ENCODE data around the gene TSN.
"Not testable (repeated sequence)": the region's sequence is repeated elsewhere in the genome, so short reads cannot be mapped to it uniquely, and the experiment has no call there.

Gene TSN

DNA sequence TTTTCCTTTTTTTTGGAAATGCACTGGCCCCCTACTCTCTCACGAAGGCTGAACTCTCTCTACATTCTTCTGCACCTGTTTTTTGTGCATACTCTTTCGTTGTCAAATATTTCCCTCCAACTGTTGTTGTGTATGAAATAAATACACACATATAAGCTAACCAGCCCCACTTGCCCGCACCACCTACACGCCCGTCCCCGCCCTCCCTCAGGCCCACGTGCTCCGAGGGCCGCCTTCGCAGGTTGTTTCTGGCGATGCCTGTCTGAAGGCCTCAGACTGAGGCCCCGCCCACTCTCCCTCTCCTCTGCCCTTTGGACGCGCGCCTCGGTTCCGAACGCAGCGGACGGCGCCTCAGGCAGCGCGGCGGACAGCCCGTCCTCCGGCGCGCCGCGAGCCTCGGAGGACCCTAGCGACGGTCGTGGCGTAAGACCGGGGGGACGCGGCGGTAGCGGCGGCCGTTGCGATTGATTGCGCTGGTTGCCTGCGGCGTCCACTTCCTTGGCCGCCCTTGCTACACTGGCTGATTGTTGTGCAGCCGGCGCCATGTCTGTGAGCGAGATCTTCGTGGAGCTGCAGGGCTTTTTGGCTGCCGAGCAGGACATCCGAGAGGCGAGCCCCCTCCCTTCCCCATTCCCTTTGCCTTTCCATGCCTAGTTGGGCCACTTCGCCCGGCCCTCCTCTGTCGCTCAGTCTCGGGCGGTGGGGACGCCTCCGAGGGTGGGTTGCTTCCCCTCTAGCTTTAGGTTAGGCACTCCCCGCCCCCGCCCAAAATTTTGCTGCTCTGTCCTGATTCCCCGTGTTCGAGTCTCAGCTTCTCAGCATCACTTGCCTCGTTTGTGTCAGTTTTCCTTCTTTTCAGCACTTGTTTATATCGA lies at the start of gene TSN:
TSN (plus strand) TSS at position 415 of the 875 bp plus-strand sequence; CDS start at position 544, 129 bp downstream.
- peak; percentile 98 for DNase-seq (ENCODE audit: low spot score)

- DNase-seq (ENCODE audit: low spot score), result no peak
These were observed 49.5 kb upstream of the TSN start for GRCh38 chr2:121705958-121706357.

DNA sequence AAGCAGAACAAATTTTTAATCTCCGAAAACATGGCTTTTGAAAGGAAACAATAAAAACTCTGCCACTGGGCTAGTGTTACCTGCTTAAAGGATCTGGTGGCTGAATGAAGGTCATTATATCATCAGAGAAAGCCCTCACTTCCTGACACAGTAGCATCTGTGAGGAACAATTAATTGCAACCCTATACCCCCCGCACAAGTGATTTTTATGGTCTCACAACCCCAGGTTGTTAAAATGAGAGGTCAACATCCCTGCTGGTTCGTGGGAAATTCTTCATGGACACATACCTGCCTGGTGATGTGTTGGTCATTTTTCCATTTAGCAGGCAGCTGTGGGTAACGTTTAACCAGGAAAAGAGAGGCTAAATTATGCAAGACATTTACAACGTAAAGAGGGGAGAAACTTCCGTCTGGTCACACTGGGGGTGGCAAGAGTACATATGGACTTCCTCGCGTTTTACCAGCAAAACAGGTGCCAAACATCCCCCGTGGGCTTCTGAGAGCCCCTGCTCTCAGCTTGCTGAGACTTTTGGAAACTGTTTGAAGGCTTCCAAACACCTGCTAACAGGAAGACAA lies 48.0 kb upstream of the TSN start:
- no peak for DNase-seq (ENCODE audit: low spot score)

- no peak for DNase-seq (ENCODE audit: low spot score)
These were observed 47.5 kb upstream of the TSN start for GRCh38 chr2:121707920-121708361.

DNA sequence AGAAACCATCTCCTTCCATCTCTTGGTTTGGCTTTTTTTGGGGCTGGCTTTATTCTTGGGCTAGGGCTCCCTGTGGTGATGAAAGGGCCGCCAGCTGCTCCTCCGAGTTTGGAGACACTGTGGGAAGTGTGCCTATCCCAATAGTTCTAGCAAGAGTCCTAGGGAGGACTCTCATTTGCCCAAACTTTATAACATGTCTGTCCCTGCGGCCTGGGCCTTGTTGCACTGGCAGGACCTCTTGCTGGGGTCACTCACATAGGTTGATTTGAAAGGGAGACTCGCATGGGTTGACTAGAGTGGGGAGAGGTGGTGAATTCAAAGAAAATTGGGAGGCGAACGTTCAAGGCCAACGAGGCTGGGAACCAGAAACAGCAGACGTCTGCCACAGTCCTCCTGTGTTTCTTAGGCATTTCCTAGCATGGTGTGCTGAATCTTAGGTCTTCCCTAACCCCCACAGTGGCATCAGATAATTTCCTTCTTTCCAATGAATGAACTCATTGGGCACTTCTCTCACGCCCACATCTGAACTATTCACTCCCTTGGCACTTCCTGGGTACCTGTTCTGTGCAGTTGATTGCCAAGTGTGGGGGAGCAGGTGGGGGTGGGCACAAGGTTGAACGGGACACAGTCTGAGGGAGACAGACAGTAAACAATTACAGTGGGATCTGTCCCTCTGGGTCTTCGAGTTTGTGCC lies 45.5 kb upstream of the TSN start:
- no peak for DNase-seq (ENCODE audit: low spot score)

DNA sequence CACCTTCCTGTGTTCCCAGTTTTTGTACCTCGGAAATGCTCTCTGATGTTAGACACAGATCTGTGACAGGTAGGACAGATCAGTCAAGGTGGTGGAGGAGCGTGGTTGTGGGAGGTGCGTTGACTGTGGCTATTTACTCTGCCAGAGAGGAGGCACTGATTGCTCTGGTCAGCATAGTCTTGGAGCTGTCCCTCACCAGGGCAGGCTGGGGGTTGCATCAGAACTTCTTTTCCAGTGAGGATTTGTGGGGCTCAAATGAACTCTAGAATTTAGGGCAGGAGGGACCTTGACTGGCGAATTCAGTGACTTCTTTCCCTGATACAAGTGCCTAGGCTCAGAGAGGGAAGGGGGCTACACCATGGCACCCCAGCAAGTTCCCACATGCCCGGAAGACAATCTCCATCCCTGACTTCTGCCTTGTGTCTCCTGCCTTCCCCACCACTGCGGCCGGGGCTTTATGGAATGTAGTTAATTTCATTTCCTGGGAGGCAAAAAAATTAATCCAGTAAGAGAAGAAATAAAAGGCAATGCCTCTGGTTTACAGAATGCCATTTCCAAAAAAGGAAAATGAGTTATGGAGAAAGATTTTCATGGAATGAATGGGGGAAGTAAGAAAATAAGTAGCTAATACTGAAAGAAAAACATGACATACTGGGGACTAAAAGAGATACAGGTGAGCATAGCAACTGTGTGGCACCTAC lies 44.8 kb upstream of the TSN start:
- DNase-seq (ENCODE audit: low spot score), result no peak

DNA sequence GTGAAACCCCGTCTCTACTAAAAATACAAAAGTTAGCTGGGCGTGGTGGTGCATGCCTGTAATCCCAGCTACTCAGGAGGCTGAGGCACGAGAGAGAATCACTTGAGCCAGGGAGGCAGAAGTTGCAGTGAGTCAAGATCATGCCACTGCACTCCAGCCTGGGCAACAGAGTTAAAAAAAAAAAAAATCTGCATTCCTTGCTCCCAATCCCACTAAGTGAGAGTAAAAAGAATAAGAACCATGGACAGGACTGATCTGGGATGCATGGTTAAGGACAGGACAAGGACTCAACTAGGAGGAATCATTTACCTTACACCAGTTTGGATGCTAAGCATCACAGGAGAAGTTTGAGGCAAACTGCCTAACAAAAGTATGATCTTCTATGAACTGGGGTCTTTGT lies 44.0 kb upstream of the TSN start:
- not testable (repeated sequence) for DNase-seq (ENCODE audit: low spot score)

- DNase-seq (ENCODE audit: low spot score), result no peak
These were observed 39.3 kb upstream of the TSN start for GRCh38 chr2:121716126-121716525.

DNA sequence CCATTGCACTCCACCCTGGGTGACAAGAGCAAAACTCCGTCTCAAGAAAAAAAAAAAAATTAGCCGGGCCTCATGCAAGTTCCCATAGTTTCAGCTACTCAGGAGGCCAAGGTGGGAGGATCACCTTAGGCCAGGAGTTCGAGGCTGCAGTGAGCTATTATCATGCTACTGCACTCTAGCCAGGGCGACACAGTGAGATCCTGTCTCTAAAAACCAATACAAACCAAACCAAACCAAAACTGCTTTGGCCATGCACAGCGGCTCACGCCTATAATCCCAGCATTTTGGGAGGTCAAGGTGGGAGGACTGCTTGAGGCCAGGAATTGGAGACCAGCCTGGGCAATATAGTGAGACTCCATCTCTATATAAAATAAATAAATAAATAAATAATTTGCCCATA lies 37.9 kb upstream of the TSN start:
- DNase-seq (ENCODE audit: low spot score), result no peak

DNA sequence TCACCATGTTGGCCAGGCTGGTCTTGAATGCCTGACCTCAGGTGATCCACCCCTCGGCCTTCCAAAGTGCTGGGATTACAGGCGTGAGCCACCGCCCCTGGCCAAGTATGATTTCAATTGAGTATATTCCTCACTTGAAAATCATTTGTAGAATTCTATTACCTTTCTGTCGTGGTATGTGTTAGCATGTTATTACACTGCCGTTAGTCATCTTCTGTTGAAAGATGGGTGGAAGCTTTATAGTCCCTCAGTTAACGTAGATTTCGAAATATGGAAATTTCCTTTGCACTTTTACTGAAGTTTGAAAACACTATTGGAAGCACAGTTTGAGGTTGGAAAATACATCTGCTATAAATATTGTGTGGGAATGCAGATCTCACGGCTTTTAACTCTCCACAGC lies 33.5 kb upstream of the TSN start:
- no peak for DNase-seq (ENCODE audit: low spot score)

DNA sequence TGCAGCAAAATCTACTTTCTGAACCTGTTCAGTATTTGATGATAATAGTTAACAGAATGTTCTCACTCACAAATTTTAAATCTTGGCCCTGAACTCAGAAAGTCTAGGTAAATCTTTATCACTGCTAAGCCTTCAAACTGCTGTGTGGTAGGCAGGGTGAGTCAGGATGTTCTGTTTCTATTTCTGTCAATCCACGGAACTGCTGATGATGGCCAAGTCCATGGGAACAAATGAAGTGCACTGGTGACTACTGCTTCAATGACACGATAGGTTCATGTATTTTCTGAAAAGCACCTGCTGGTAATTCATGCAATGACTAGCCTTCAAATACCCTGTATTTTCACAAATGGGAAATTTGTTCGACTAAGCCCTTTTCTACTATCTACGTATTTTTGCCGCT lies 33.0 kb upstream of the TSN start:
- peak; percentile 51 for DNase-seq (ENCODE audit: low spot score)

- DNase-seq (ENCODE audit: low spot score), result no peak
These were observed 32.1 kb upstream of the TSN start for GRCh38 chr2:121723316-121723715.

DNA sequence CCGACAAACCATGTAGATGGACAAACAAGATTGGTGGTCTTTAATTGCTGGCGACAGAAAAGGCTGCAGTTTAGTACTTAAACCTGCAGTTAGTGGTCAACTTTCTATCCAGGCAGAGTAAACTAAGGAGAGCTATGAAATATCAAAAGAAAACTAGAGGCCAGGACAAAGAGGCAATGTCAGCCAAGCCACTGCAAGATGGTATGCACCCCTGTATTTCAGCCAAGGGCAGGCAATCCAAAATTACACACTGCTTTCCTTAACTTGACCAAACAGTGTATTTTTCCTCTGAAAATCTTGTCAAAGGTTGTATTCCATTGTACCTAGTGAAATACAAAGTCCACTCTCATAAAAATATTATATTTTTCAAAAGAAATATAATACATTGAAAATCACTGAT lies 28.1 kb upstream of the TSN start:
- DNase-seq (ENCODE audit: low spot score), result no peak

- DNase-seq (ENCODE audit: low spot score), result no peak
These were observed 27.5 kb upstream of the TSN start for GRCh38 chr2:121727950-121728349.

DNA sequence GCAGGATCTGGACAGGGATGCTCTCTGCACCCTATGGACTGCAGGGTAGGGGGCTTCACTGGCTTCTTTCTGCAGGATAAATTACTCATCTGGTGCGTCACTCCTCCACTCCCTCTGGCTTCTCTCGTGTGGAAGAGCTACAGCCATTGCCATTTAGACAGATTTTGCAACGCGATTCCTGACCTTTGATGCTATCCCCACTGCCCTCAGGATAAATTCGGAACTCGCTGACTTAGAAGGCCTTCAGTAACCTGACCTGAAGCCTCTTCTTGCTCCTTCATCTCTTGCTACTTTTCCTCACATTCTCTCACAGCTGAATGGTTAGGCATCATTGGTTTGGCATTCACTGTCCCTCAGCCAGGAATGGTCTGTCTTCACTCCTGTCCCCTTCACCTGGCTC lies 24.1 kb upstream of the TSN start:
- no peak for DNase-seq (ENCODE audit: low spot score)

GRCh38 chr2:121734544-121734943 lies 20.9 kb upstream of the TSN start:
- DNase-seq (ENCODE audit: low spot score), result not testable (repeated sequence)

- DNase-seq (ENCODE audit: low spot score), result no peak
These were observed 19.9 kb upstream of the TSN start for GRCh38 chr2:121735518-121736074.

DNA sequence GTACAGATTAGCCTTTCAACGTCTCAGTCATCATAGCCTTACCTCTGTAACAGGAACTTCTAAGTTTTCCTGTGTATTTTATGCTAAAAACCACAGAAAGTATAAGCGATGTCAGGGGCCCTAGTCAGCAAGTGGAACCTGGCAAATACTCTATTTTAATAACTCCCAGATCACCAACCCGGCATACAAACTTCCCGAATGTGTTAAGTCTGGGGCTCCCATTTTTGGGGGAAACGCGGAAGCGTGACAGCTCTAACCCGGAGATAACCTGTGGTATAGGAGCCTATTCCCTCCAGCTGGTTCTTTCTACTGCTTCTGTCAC lies 19.4 kb upstream of the TSN start:
- no peak for DNase-seq (ENCODE audit: low spot score)

DNA sequence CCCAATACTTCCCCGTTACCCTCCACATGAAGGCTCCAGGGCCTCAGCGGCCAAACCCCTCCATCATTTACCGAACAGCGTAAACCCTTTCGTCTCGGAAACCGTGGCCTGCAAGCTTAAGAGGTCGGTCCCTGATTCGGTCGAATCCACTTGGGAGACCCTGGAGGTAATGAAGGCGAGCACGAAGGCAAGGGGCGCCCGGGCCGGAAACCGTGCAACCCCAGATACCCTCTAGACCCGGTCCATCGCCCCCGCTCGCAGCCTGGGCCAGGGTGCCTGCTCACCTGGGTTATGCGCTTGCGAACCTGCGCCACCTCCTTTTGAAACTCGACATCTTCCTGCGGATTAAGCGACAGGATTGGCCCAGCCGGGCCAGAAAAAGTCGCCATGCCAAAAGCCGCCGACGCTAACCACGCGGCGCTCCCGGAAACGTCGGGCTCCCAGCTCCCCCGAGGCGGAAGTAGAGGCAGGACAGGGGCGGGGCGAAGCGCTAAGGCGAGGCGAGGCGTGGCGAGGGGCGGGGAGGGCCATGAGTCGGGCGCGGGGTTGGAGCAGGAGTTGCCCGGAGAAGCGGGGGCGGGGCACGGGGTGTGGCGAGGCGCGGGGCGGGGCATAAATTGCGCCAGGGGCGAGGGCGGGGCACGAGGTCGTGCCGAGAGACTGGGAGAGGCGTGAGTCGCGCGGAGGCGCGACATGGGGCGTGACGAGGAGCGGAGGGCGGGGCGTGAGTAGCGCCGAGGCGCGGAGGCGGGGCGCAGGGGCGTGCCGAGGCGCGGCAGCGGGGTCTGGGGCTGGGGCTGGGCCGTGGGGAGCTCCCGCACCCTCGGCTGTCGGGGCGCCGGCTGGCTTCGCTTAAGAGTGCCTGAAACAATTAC lies 18.8 kb upstream of the TSN start, which contains the start of gene NIFK:
NIFK (minus strand) TSS at position 414 of the 875 bp plus-strand sequence; CDS start at position 389, 25 bp downstream.
- peak; percentile 99 for DNase-seq (ENCODE audit: low spot score)

GRCh38 chr2:121740973-121741372 lies 14.5 kb upstream of the TSN start:
- no peak for DNase-seq (ENCODE audit: low spot score)

GRCh38 chr2:121741450-121741849 lies 14.0 kb upstream of the TSN start:
- DNase-seq (ENCODE audit: low spot score), result no peak

Measured in Ammon's horn (tissue), 1 donor.